Osteocyte (in vitro differentiated cells): ENCODE measurements around the gene ABI3BP. TPM values are rescaled to one million over a fixed set of nuclear protein-coding genes. Genes with fewer than 3 reads are reported as not detected.

Source experiments
- DNase-seq: peaks from one replicate; pipeline ENCODE4 v3.0.0; 2021; ENCODE audit warnings: mixed read lengths; ENCODE audit not compliant: unreplicated experiment; ENCODE audit errors: extremely low spot score
- H3K27ac Mint-ChIP-seq: one replicate; pipeline ENCODE4 v1.8.0; 2021; ENCODE audit warnings: mild to moderate bottlenecking, mixed read lengths; ENCODE audit not compliant: unreplicated experiment
- H3K27me3 Mint-ChIP-seq: one replicate; pipeline ENCODE4 v1.8.0; 2021; ENCODE audit warnings: mixed read lengths; ENCODE audit not compliant: unreplicated experiment
- H3K36me3 Mint-ChIP-seq: one replicate; pipeline ENCODE4 v1.8.0; 2021; ENCODE audit warnings: mixed read lengths; ENCODE audit not compliant: unreplicated experiment
- H3K4me1 Mint-ChIP-seq: one replicate; pipeline ENCODE4 v1.8.0; 2021; ENCODE audit warnings: mixed read lengths; ENCODE audit not compliant: unreplicated experiment
- H3K4me3 Mint-ChIP-seq: one replicate; pipeline ENCODE4 v1.8.0; 2021; ENCODE audit warnings: mild to moderate bottlenecking, moderate library complexity, mixed read lengths; ENCODE audit not compliant: unreplicated experiment
- H3K9me3 Mint-ChIP-seq: one replicate; pipeline ENCODE4 v1.8.0; 2021; ENCODE audit warnings: mixed read lengths; ENCODE audit not compliant: unreplicated experiment
- total RNA-seq: library from RNA; stranded (reverse); gene quantifications from 2 replicates; pipeline ENCODE4 v1.2.1, GENCODE V29; 2021
- TF ChIP-seq, protein P1 (sequence below): fragments of 200-600 bp; sonication (generic); IDR thresholded peaks from 2 replicates; pipeline ENCODE4 v1.5.0; 2021; ENCODE audit warnings: antibody characterized with exemption, mild to moderate bottlenecking, moderate library complexity

ABI3BP gene
- total RNA-seq, 1 donor from 2014 or later, result 157 TPM

DNA sequence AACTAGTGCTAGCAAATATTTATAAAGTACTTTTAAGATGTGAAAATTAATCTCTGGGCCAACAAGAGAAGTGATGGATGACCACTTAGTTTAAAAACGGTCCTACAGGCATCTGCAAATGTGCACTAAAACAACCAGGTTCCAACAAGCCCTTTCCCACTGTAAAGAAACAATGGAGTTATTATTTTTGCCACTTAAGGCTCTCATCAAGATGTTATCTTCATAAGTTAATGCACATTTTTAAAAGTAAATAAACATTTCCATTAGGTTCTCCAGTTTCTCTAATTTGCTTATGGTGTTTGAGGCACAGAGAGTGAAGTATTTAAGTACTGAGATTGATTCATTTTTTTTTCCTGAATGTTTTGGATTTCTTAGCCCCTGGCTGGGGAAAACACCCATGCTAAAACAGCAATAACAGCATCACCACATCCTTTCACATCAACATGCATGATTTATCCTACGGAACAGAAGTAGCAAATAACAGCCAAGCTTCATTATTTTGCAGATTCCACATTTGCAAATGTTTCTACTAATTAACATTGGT, 20.8 kb downstream of the ABI3BP start:
- Mint-ChIP-seq H3K4me3 (no peak overlapping the region), H3K4me1 (peaks cover 45% of the 10 kb centered on the region), H3K27ac (peak overlapping the region; percentile 74)

DNA sequence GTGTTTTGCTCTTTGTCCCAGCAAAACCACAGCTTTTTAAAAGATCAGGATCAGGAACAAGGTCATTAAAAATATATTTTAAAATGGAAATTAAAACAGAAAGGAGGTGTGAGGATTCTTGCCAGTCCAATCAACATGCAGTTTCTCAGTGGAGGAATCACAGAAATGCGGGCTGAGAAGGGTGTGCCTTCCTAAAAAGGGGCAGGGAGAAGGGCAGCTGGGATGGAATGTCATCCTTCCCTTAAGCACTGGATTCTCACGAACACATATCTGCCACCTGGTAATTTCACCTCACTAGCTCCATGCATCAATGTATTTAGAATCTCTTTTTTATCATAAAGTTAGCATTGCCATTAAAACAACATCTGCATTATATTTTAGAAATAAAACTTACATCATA, 21.4 kb downstream of the ABI3BP start:
- no peaks in the 10 kb centered on the region for H3K27me3 Mint-ChIP-seq
- H3K27ac Mint-ChIP-seq, result peak overlapping the region; percentile 74
- TF ChIP-seq, protein P1, sequence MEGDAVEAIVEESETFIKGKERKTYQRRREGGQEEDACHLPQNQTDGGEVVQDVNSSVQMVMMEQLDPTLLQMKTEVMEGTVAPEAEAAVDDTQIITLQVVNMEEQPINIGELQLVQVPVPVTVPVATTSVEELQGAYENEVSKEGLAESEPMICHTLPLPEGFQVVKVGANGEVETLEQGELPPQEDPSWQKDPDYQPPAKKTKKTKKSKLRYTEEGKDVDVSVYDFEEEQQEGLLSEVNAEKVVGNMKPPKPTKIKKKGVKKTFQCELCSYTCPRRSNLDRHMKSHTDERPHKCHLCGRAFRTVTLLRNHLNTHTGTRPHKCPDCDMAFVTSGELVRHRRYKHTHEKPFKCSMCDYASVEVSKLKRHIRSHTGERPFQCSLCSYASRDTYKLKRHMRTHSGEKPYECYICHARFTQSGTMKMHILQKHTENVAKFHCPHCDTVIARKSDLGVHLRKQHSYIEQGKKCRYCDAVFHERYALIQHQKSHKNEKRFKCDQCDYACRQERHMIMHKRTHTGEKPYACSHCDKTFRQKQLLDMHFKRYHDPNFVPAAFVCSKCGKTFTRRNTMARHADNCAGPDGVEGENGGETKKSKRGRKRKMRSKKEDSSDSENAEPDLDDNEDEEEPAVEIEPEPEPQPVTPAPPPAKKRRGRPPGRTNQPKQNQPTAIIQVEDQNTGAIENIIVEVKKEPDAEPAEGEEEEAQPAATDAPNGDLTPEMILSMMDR, result no peak
- no peak overlapping the region for H3K4me3 Mint-ChIP-seq
- H3K4me1 Mint-ChIP-seq, result peaks cover 45% of the 10 kb centered on the region
- H3K9me3 Mint-ChIP-seq, result peaks cover under 1% of the 10 kb centered on the region
- DNase-seq, result no peak
- no peaks in the 10 kb centered on the region for H3K36me3 Mint-ChIP-seq

More for the DNA sequence above, 20.8 kb downstream of the ABI3BP start:
- DNase-seq, result no peak
- Mint-ChIP-seq H3K27me3 (no peaks in the 10 kb centered on the region), H3K36me3 (no peaks in the 10 kb centered on the region), H3K9me3 (peaks cover 5% of the 10 kb centered on the region)
- TF ChIP-seq, protein P1, result no peak

DNA sequence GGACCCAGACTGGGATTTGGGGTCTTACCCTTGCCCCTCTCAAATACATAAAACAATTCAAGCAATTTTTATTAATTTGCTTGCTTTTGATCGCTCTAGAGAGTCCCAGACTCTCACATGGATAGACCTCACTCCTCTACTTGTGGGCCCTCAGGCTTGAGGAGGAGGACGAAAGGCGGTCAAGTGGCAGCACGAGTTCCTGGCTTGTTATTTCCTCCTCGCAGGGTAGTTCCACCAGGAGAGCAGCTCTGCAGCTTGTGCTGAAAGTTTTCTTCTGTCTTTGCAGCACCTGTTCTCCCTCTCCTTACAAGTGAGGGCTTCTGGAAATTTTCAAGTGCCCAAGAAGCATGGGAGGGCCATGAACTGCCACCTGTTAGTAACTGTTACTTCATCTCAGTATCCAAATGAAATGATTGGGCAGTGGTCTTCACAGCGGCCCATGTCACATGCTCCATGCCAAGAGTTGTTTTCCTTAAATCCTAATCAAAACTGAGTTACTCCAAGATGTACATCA, 22.7 kb downstream of the ABI3BP start:
- peaks cover 45% of the 10 kb centered on the region for H3K4me1 Mint-ChIP-seq
- TF ChIP-seq, protein P1, result no peak

DNA sequence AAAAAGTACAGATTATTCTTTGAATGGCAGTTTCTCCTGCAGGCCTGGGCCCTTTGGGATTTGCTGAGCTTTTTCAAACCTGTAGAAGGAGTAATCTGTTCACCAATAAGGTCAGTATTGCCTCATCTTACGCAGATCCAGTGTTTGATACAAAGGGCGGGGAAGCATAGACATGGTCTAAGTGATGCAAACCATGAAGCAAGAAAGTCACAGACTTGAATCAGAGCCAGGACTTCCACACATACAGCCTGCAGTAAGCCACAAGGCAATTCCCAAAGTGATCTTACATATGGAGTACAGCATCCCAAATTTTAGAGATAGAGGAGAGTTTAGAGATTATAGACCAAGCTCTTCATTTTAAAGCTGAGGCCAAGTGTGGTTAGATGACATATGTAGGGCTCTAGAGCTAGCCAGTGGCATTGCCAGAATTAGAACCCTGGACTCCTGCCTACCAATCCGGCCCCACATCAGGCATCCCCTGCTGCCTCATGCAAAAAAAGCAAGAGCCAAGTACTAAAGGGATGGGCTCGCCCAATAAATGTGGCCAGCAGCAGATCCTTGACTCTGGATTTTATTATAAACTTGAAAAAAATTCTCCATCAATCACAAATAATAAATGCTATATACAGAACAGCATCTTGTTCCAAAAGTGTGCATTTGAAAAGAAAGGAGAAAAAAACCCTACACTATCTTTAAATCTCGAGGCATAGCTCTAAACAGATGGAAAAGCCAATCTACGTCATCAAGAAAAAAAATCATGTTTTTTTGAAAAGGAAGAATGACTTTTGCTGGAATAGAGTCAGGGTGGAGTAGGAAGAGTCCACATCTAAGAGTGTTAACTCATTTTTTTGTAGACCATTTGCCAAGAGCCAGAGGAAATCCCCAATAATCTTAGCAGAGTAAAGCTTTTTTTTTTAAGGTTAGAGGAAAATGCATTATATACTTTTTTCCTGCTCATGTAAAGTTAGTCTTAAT, 24.0 kb downstream of the ABI3BP start:
- Mint-ChIP-seq H3K36me3 (peaks cover 2% of the 10 kb centered on the region), H3K9me3 (peaks cover 5% of the 10 kb centered on the region), H3K4me3 (no peak overlapping the region), H3K4me1 (peaks cover 40% of the 10 kb centered on the region), H3K27ac (no peak overlapping the region), H3K27me3 (no peaks in the 10 kb centered on the region)
- DNase-seq, result no peak
- TF ChIP-seq, protein P1, result no peak

More for the DNA sequence above, 22.7 kb downstream of the ABI3BP start:
- Mint-ChIP-seq H3K9me3 (no peaks in the 10 kb centered on the region), H3K27me3 (no peaks in the 10 kb centered on the region), H3K4me3 (no peak overlapping the region), H3K36me3 (peaks cover 2% of the 10 kb centered on the region), H3K27ac (no peak overlapping the region)
- no peak for DNase-seq

DNA sequence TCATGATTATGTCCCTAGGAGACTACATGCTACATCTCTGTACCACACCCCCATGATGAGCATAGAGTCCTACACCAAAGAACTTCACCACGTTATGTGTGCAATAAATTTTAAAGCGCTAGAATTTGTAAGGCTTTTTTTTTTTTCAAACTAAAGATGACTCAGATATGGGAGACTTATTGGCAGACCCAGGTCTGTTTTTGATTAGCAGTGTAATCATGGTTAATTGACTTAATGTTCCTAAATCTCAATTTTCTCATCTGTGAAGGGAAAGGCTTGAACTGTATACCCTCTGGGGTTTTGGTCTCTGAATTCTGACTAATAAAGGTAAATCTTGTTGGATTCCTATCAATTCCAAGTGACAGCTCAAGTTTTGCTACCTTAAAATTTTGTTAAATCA, 26.4 kb downstream of the ABI3BP start:
- peaks cover 5% of the 10 kb centered on the region for H3K9me3 Mint-ChIP-seq
- no peak overlapping the region for H3K27ac Mint-ChIP-seq
- H3K4me3 Mint-ChIP-seq, result no peak overlapping the region
- peaks cover 17% of the 10 kb centered on the region for H3K4me1 Mint-ChIP-seq
- no peak for DNase-seq
- TF ChIP-seq, protein P1, result no peak
- H3K27me3 Mint-ChIP-seq, result no peaks in the 10 kb centered on the region
- peaks cover 2% of the 10 kb centered on the region for H3K36me3 Mint-ChIP-seq
